HG02884 (cell line): ENCODE results near the gene ASCC2.
"Not testable (repeated sequence)": the region's sequence is repeated elsewhere in the genome, so short reads cannot be mapped to it uniquely, and the experiment has no call there.

Experiments used
- ATAC-seq: cut with Tn5 transposase; IDR thresholded peaks from one replicate; pipeline ENCODE4 v1.9.1; 2021; ENCODE audit warnings: mild to moderate bottlenecking, moderate library complexity; ENCODE audit not compliant: unreplicated experiment

The ASCC2 gene

GRCh38 chr22:29856496-29856895, 18.4 kb upstream of the ASCC2 start:
- no peak for ATAC-seq

GRCh38 chr22:29855611-29856181, 17.6 kb upstream of the ASCC2 start:
- ATAC-seq: no peak

DNA sequence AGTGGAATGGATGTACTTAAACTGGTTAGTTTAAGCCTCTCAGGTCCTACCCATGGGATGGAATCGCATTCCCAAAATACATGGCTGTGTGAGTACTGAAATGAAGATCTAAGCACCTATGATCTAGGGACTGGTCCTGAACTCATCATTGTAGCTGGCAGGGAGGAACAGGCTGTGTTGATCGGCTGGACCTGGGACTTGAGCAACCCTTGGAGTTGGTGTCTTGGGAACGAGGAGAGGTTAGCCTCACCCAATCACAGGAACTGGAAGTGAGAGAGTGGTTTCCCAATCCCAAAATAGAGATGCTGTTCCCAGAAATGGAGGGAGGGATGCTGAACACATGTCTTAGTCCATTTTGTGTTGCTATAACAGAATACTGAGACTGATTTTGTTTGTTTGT, 16.4 kb upstream of the ASCC2 start:
- no peak for ATAC-seq

DNA sequence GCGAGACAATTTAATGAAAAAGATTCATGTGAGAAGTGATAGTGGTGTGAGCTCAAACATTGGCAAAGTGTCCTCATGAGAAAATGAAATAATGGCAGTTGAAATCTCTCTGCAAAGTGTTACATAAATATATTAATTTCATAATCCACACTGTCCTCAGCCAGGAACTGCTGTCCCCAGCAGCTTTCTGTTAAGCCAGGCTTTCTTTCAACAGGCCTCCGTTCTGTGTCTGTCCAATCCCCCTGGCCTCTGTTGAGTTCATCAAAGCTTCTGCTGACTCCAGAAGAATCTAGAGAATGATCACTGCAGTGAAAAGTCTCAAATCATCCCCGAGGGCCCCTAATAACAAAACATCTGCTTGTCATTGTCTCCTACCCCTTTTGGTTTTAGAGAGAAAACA, 10.0 kb upstream of the ASCC2 start:
- ATAC-seq: no peak

DNA sequence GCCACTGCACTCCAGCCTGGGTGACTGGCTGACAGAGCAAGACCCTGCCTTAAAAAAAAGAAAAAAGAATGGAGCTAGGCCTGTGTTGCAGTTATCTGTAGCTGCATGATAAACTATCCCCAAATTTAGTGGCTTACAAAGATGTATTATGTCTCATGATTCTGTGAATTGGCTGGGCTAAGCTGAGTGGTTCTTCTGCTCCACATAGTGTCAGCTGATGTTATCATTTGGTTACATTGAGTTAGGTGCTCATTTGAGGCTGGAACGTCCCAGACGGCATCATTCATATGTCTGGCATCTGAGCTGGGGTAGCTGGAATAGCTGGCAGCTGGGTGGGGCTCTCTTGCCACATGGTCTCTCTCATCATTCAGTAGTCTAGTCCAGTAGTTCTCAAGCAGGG, 8.2 kb upstream of the ASCC2 start:
- ATAC-seq: no peak

DNA sequence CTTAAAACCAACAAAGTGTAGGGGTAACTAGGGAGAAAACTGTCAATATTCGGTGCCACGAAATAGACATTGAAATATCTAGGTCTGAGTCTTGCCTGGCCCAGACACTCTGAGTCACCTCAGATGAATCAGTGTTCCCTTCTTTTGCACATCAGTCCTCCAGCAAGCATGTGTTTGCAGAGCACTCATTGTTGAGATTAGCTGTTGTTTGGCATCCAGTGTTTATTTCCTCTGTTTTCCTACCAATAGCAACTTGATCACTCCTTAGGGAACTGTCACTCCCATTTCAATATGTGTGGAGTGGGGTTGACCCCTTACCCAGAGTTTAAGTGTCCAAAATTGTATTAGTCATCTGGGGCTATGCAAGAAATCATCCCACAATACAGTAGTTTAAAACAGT, 4.7 kb upstream of the ASCC2 start:
- ATAC-seq: no peak

DNA sequence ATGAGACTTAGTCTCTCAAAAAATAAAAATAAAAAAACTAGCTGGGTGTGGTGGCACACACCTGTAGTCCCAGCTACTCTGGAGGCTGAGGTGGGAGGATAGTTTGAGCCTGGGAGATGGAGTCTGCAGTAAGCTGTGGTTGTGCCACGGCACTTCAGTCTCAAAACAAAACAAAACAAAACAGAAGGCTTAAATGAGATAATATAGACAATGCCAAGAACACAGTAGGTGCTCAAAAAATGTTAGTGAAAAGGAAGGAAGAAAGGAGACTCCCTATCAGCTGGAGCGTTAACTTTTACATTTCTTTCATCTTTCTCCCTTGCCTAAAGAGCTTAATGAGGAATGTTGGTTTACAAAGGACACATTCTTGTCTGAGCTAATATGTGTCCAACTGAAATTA, 4.1 kb upstream of the ASCC2 start:
- ATAC-seq: no peak

GRCh38 chr22:29840498-29840897, 2.4 kb upstream of the ASCC2 start:
- no peak for ATAC-seq

GRCh38 chr22:29839039-29839438, 965 bp upstream of the ASCC2 start:
- no peak for ATAC-seq

DNA sequence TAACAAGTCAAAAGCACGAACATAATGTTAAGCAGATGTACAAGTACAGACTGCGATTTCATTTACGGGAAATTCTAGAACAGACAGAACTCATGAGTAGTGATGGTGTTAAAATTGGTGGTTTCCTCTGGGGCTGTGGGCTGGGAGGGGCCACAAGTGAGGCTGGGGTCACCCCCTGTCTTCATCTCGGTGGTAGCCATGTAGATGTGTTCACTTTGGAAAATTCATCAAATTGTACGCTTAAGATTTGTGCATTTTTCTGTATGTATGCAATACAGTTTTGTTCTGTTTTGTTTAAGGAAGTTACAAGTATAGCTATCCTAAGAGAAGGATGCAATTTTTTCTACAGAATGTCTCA, 504 bp upstream of the ASCC2 start:
- no peak for ATAC-seq

- ATAC-seq: not testable (repeated sequence)
Observed at GRCh38 chr22:29836791-29837370, 1.2 kb downstream of the ASCC2 start.

GRCh38 chr22:29834046-29834445, 4.0 kb downstream of the ASCC2 start:
- no peak for ATAC-seq

DNA sequence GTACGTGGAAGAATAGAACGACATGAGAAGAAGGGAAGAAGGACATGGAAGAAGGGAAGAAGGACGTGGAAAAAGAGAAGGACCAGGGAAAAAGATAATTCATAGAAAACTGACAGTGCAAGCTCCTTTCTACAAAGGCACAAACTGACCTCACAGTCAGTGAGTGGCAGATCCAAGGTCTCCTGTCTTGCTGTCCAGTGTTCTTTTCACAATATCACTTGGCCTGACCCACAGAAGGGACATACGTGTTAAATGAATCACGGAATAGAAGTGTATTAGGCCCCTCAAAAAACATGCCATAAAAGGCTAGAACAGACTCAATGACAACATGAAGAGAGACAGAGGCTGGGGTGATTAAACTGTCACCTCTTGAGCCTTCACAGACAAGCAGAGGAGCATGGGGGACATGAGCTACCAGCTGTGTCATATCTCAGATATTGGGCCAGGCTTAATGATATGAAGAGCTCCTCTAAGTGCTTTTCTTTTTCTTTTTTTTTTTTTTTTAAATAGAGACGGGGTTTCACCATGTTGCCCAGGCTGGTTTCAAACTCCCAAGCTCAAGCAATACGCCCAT, 4.6 kb downstream of the ASCC2 start:
- no peak for ATAC-seq

DNA sequence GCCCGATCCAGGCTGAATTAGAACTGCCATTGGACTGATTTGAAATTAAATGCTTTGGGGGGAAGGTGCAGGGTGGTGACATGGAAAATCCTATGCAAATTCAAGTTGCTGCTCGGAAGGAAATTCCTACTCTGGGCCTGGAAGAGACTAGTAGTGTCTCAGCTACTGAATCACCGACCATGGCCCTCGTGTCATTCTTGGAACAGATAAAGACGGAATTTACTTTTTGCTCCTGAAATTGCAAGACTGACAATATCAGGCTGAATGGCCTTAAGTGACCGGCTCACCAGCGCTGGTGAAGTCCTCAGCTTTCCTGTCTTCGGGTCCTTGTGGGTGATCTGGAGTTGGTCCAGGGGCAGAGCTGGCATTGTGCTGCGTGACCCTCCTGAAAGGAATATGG, 6.1 kb downstream of the ASCC2 start:
- ATAC-seq: no peak

DNA sequence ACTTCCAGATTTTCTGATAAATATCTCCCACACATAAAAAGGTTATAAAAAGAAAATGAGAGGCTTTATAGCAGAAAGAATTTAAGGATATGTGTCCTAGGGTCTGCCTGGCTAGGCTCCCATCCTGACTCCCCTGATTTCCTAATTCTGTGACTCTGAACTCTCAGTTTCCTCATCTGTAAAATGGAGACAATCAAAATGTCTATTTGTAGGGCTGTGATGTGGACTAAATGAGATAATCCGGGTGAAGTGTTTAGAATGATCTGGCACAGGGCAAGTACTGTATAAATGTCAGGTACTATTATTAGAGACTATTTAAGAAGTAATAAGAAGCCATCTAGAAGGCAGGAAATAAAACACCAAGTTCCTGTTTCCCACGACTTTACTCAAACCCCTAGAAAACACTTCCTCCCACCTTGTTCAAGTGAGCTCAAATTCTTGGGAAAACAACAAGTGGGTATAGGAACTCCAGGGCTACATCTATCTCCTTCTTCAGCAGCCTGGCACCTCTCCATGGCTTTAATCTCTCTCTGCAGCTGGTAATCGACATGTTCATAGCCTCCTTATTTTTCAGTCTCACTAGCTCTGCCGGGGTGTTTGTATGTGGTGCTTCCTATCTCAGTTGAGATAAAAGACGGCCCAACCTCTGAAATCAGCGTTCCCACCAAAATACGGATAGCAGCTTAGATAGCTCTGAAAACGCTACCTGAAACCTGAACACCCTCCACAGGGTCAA, 6.7 kb downstream of the ASCC2 start:
- ATAC-seq: no peak

DNA sequence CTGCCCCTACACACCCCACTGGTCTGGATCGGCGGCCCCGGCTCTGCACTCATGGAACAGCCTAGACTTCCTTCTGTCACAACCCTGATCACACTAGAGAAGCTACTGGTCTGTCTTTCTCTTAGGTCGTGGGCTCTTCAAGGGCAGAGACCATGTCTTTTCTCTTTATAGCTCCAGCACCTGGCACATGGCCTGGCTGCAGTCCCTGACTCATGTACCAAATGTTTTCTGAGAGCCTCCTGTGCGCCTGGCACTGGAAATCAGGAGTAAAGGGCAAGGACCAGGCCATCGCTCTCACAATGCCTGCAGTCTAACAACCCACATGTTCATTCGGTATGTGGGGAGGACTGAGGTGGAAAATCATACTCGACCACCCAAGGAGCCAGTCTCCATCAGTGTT, 7.5 kb downstream of the ASCC2 start:
- no peak for ATAC-seq

DNA sequence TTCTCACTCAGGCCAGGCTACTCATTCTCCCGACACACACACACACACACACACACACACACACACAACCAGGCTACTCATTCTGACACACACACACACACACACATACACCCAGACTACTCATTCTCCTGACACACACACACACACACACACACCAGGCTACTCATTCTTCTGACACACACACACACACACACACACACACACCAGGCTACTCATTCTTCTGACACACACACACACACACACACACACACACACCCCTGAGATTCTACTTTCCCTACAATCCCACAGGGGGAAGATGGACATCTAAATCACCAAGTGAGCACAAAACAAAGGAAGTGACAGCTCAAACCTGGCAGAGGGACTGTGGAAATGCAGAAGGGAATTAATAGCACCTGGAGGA, 10.3 kb downstream of the ASCC2 start:
- not testable (repeated sequence) for ATAC-seq

DNA sequence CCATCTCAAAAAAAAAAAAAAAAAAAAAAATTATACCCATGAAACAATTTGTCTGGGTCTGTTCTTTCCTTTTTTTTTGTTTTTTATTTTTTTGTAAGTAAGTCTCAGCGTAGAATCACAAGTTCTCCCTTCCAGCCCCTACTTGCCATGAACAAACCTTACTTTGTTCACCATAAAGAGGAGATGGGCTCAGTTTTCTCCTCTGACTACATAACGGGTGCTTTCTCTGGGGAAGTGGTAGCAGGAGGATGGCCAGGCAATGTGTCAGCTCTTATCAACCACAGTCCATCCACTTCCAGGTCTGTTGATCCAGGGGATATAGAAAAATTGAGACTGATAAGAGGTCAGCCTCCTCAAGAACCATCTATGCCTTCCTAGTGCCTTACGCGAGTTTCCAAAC, 11.0 kb downstream of the ASCC2 start:
- ATAC-seq: no peak

- no peak for ATAC-seq
Observed at GRCh38 chr22:29825578-29825977, 12.5 kb downstream of the ASCC2 start.

- no peak for ATAC-seq
Observed at GRCh38 chr22:29824677-29825076, 13.4 kb downstream of the ASCC2 start.

DNA sequence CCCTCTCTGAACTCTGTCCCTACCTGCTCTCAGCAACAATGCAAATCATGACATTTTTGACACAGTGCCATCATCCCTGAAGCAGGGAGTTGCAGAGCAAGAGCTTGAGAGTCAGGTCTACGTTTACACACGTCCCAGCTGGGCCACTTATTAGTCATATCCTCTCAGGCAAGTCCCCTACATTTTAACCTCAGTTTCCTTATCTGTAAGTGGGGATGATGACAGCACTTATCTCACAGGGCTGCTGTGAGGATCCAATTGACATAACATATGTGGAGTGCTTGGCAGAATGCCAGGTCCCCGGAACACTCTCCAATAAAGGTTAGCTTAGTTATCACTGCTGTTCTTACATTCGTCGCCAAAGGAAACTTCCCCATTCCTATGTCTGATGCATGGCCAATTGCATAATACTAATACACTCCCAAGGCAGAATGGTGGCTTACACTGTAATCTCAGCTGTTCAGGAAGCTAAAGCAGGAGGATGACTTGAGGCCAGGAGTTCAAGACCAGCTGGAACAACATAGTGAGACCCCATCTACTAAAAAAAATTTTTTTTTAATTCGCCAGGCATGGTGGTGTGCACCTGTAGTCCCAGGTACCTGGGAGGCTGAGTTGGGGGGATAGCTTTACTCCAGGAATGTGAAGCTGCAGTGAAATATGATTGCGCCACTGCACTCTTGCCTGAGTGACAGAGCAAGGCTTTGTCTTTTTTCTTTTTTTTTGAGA, 16.6 kb downstream of the ASCC2 start:
- no peak for ATAC-seq

DNA sequence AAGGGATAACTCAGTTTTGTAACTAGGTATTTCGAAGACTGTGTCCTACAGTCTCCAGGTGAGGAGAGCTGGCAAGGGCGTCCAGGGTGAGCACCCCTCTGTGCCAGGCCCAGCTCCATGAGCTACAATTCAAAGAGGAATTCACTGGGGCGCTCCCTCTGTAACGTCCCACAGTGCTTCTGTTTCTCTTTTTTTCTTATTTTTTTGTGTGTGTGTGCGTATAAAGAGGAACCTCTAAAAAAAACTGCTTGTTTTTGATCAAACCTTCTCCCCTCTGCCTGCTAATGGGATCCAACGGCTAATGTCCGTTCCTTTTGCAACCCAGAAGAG, 17.1 kb downstream of the ASCC2 start:
- ATAC-seq: no peak
